MM.1S (cell line): ENCODE data around the gene SPHKAP.

Experiments used
- EZH2phosphoT487 ChIP-seq: fragments of 300-600 bp; sonication (generic); IDR thresholded peaks from 2 replicates; pipeline ENCODE4 v1.6.1; 2018; ENCODE audit warnings: antibody characterized with exemption, low read length
- TF ChIP-seq, protein P1 (sequence below): fragments of 300-600 bp; sonication (generic); IDR thresholded peaks from 2 replicates; pipeline ENCODE4 v1.5.1; 2016; ENCODE audit warnings: antibody characterized with exemption, low read length, mixed read lengths

DNA sequence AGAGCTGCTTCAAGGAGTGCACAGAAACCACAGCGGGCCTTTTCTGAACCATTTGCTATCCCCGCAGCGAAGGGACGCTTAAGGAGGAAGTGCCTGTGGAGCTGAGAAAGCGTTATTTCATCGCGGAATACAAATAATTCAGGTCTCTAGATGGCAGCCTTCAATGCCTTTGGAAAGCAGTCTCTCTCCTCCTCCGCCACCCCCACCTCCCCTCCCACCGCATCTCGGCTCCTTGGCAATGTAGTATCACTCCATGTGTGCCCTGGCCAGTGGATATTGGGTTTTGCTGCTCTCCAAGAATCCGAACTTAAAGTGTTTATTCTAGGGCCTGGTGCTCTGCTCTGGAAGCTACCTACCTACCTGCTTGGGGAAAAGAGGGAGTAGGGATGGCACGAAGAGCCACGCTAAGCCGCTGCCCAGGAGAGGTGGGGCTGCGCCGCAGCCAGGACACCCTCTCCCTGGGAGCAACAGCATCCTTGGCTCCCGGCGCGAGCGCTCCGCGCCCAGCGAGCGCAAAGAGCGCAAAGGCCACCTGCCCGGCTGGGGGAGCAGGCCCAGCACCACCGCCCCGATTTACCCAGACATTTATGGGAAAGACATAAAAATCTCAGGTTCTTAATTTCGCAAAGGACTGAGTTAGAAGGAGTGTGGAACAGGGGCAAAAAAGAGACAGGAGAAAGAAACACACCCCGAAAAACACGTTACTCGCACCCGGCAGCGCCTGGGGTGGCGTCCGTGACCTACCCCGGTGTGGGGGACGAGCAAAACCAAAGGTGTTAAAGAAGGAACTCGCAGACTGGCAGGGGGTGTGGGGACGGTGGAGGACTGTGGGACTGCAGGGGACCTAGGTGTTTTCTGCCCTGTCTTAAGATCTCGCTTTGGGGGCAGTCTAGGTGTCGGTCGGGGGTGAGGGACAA lies 1.0 kb downstream of the SPHKAP start:
- TF ChIP-seq, protein P1, sequence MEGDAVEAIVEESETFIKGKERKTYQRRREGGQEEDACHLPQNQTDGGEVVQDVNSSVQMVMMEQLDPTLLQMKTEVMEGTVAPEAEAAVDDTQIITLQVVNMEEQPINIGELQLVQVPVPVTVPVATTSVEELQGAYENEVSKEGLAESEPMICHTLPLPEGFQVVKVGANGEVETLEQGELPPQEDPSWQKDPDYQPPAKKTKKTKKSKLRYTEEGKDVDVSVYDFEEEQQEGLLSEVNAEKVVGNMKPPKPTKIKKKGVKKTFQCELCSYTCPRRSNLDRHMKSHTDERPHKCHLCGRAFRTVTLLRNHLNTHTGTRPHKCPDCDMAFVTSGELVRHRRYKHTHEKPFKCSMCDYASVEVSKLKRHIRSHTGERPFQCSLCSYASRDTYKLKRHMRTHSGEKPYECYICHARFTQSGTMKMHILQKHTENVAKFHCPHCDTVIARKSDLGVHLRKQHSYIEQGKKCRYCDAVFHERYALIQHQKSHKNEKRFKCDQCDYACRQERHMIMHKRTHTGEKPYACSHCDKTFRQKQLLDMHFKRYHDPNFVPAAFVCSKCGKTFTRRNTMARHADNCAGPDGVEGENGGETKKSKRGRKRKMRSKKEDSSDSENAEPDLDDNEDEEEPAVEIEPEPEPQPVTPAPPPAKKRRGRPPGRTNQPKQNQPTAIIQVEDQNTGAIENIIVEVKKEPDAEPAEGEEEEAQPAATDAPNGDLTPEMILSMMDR, result no peak
- TF ChIP-seq EZH2phosphoT487, result no peak
